Endometrial microvascular endothelial cells (primary cell): ENCODE measurements around the gene PJVK. TPM values are rescaled to one million over a fixed set of nuclear protein-coding genes. Genes with fewer than 3 reads are reported as not detected.
"Not testable (repeated sequence)": the region's sequence is repeated elsewhere in the genome, so short reads cannot be mapped to it uniquely, and the experiment has no call there.

ENCODE experiments used
- in situ Hi-C: cut with HindIII; loops from 2 replicates; pipeline ENCODE4 v1.10.0; 2017; ENCODE audit warnings: low sequenced_read_pairs, low pct_unique_long_range_greater_than_20kb; ENCODE audit errors: inconsistent ontology term
- total RNA-seq: library from RNA; depleted of rRNA; stranded (reverse); fragments of >200 nt; gene quantifications from one replicate; pipeline ENCODE4 v1.2.3, GENCODE V29; 2015; ENCODE audit errors: inconsistent ontology term

Gene PJVK
- total RNA-seq, 1 donor from 2014 or later = 0.28 TPM

- in situ Hi-C loops = no loop called here
These were observed 25.8 kb upstream of the PJVK start for GRCh38 chr2:178425255-178425827.

GRCh38 chr2:178426388-178426787 lies 24.8 kb upstream of the PJVK start:
- in situ Hi-C loops = no loop called here

GRCh38 chr2:178427458-178427857 lies 23.7 kb upstream of the PJVK start:
- in situ Hi-C loops = no loop called here

GRCh38 chr2:178428396-178428806 lies 22.8 kb upstream of the PJVK start:
- in situ Hi-C loops = no loop called here

GRCh38 chr2:178429336-178429735 lies 21.8 kb upstream of the PJVK start:
- in situ Hi-C loops = no loop called here

- in situ Hi-C loops = no loop called here
These were observed 14.5 kb upstream of the PJVK start for GRCh38 chr2:178436662-178437061.

GRCh38 chr2:178441426-178441825 lies 9.8 kb upstream of the PJVK start:
- in situ Hi-C loops = no loop called here

GRCh38 chr2:178448968-178449661 lies 2.1 kb upstream of the PJVK start:
- in situ Hi-C loops = no loop called here

GRCh38 chr2:178449700-178450523 lies 1.3 kb upstream of the PJVK start:
- in situ Hi-C loops = no loop called here

GRCh38 chr2:178450524-178450773 lies 729 bp upstream of the PJVK start:
- in situ Hi-C loops = no loop called here

- in situ Hi-C loops = no loop called here
These were observed 1.2 kb downstream of the PJVK start for GRCh38 chr2:178452334-178452733.

- in situ Hi-C loops = no loop called here
These were observed 1.7 kb downstream of the PJVK start for GRCh38 chr2:178452870-178453269.

- in situ Hi-C loops = no loop called here
These were observed 4.8 kb downstream of the PJVK start for GRCh38 chr2:178455947-178456346.

GRCh38 chr2:178457390-178457886 lies 6.3 kb downstream of the PJVK start:
- in situ Hi-C loops = no loop called here

GRCh38 chr2:178469219-178469849 lies 18.2 kb downstream of the PJVK start:
- in situ Hi-C loops = no loop called here

GRCh38 chr2:178471313-178471712 lies 20.1 kb downstream of the PJVK start:
- in situ Hi-C loops = not testable (repeated sequence)

- in situ Hi-C loops = no loop called here
These were observed 22.2 kb downstream of the PJVK start for GRCh38 chr2:178473373-178473772.

- in situ Hi-C loops = no loop called here
These were observed 22.8 kb downstream of the PJVK start for GRCh38 chr2:178473931-178474330.

GRCh38 chr2:178474560-178474959 lies 23.4 kb downstream of the PJVK start:
- in situ Hi-C loops = no loop called here

- in situ Hi-C loops = no loop called here
These were observed 25.3 kb downstream of the PJVK start for GRCh38 chr2:178476477-178476876.
